A549 (cell line): ENCODE results near the gene AQP2. TPM values are rescaled to one million over a fixed set of nuclear protein-coding genes. Genes with fewer than 3 reads are reported as not detected.

ENCODE experiments used
- ATAC-seq, 2 experiments: fragments of 200-7000 bp in 1 of 2; fragments of >200 bp in 1 of 2; cut with Nextera tagmentation in 1 of 2; cut with Tn5 transposase in 1 of 2; 3 replicates each; pipeline versions ENCODE4 v1.8.0 to v1.9.1; 2018 to 2020; ENCODE audit warnings: mild to moderate bottlenecking in 1 of 2, moderate library complexity in 1 of 2
- CTCF ChIA-PET: fragments of 300-600 bp; sonication (Branson Sonifier 250); formaldehyde crosslinking; extraction: SDS; loops from one replicate; lab custom pipeline; 2021; ENCODE audit warnings: antibody characterized with exemption, inconsistent platforms; lab: Yijun Ruan, JAX
- POLR2A ChIA-PET: fragments of 350-600 bp; formaldehyde crosslinking; extraction: SDS; loops from one replicate; lab custom pipeline; 2021; ENCODE audit warnings: antibody characterized with exemption, inconsistent platforms; lab: Yijun Ruan, JAX
- DNase-seq, 2 experiments: peaks; one replicate each; pipeline versions ENCODE4 v3.0.0 to v3.0.0-alpha.2; 2011 to 2016; ENCODE audit warnings: low read depth in 1 of 2, low spot score in 1 of 2
- FAIRE-seq: peaks from 2 replicates; lab custom pipeline; 2011; peaks lifted over from hg19 to GRCh38; lab: Jason Lieb, UNC
- H3K27ac ChIP-seq, 2 experiments: fragments of >200 bp; sonication (Bioruptor Twin); formaldehyde crosslinking; 3 replicates each; pipeline ENCODE4 v1.5.1; 2016 to 2017
- H3K4me1 ChIP-seq: fragments of >200 bp; sonication (Bioruptor Twin); formaldehyde crosslinking; 3 replicates; pipeline ENCODE4 v1.6.1; 2016
- H3K4me2 ChIP-seq: fragments of >200 bp; sonication (Bioruptor Twin); formaldehyde crosslinking; 3 replicates; pipeline ENCODE4 v1.6.1; 2016
- H3K4me3 ChIP-seq: fragments of >200 bp; sonication (Bioruptor Twin); formaldehyde crosslinking; 3 replicates; pipeline ENCODE4 v1.5.1; 2016
- H3K9me3 ChIP-seq: fragments of >200 bp; sonication (Bioruptor Twin); formaldehyde crosslinking; 3 replicates; pipeline ENCODE4 v1.6.1; 2016
- ATOH8 ChIP-seq: fragments of 250-450 bp; sonication (Bioruptor Pico); IDR thresholded peaks from 2 replicates; pipeline ENCODE4 v1.5.0; 2020; ENCODE audit warnings: low read depth, mild to moderate bottlenecking, moderate library complexity
- BHLHE40 ChIP-seq: IDR thresholded peaks from 2 replicates; pipeline ENCODE4 v1.6.1; 2012; ENCODE audit warnings: low read depth, low read length, inconsistent platforms
- CBX2 ChIP-seq: fragments of 200-600 bp; sonication (generic); IDR thresholded peaks from 2 replicates; pipeline ENCODE4 v1.6.1; 2016; ENCODE audit warnings: low read depth, mild to moderate bottlenecking, borderline replicate concordance
- CEBPB ChIP-seq, 2 experiments: fragments of >200 bp in 1 of 2; sonication (Bioruptor Twin) in 1 of 2; formaldehyde crosslinking in 1 of 2; IDR thresholded peaks; 2 replicates each; pipeline ENCODE4 v1.6.1; 2012 to 2016
- EHF ChIP-seq: fragments of 250-450 bp; sonication (Bioruptor Pico); IDR thresholded peaks from 2 replicates; pipeline ENCODE4 v1.5.0; 2020; ENCODE audit warnings: mild to moderate bottlenecking
- EHMT2 ChIP-seq: fragments of 200-600 bp; sonication (generic); IDR thresholded peaks from 2 replicates; pipeline ENCODE4 v1.6.1; 2016; ENCODE audit warnings: antibody characterized with exemption, low read depth, mild to moderate bottlenecking, moderate library complexity
- EP300 ChIP-seq, 2 experiments: fragments of >200 bp; sonication (Bioruptor Twin); formaldehyde crosslinking; IDR thresholded peaks; 2 replicates in 1 of 2; 3 replicates in 1 of 2; pipeline ENCODE4 v1.6.1; 2016 to 2017
- HDAC2 ChIP-seq: fragments of 200-600 bp; sonication (generic); IDR thresholded peaks from 2 replicates; pipeline ENCODE4 v1.6.1; 2016
- HEYL ChIP-seq: fragments of 250-450 bp; sonication (Bioruptor Pico); IDR thresholded peaks from 2 replicates; pipeline ENCODE4 v1.8.0; 2021; ENCODE audit warnings: mild to moderate bottlenecking, moderate library complexity
- HOXA7 ChIP-seq: fragments of 250-450 bp; sonication (Bioruptor Pico); IDR thresholded peaks from 2 replicates; pipeline ENCODE4 v1.5.0; 2020; ENCODE audit warnings: mild to moderate bottlenecking, moderate library complexity
- JUNB ChIP-seq: fragments of >200 bp; sonication (Bioruptor Twin); formaldehyde crosslinking; IDR thresholded peaks from 2 replicates; pipeline ENCODE4 v1.6.1; 2016
- KDM5A ChIP-seq: fragments of 200-600 bp; sonication (generic); IDR thresholded peaks from 2 replicates; pipeline ENCODE4 v1.6.1; 2016; ENCODE audit warnings: antibody characterized with exemption, mild to moderate bottlenecking
- MAX ChIP-seq: IDR thresholded peaks from 2 replicates; pipeline ENCODE4 v1.6.1; 2012
- MAZ ChIP-seq: fragments of 150-350 bp; IDR thresholded peaks from 2 replicates; pipeline ENCODE4 v1.6.1; 2014; ENCODE audit warnings: antibody characterized with exemption, low read depth, low read length, borderline replicate concordance
- NFE2L2 ChIP-seq: fragments of 150-350 bp; conservative IDR thresholded peaks from 2 replicates; pipeline ENCODE4 v1.6.1; 2014; ENCODE audit warnings: low read length
- PHF8 ChIP-seq: fragments of 200-600 bp; sonication (generic); IDR thresholded peaks from 2 replicates; pipeline ENCODE4 v1.6.1; 2016; ENCODE audit warnings: low read depth, mild to moderate bottlenecking, antibody characterized with exemption, moderate library complexity, borderline replicate concordance
- RAD21 ChIP-seq, 2 experiments: fragments of >200 bp in 1 of 2; sonication (Bioruptor Twin) in 1 of 2; formaldehyde crosslinking in 1 of 2; IDR thresholded peaks in 1 of 2; conservative IDR thresholded peaks in 1 of 2; 2 replicates in 1 of 2; 3 replicates in 1 of 2; pipeline ENCODE4 v1.6.1; 2012 to 2018; ENCODE audit warnings: inconsistent platforms in 1 of 2
- RCOR1 ChIP-seq: fragments of 150-350 bp; IDR thresholded peaks from 2 replicates; pipeline ENCODE4 v1.6.1; 2014; ENCODE audit warnings: antibody characterized with exemption, low read length, low read depth
- REST ChIP-seq: fragments of 200-600 bp; sonication (generic); IDR thresholded peaks from 2 replicates; pipeline ENCODE4 v1.6.1; 2016; ENCODE audit warnings: antibody characterized with exemption, mild to moderate bottlenecking, moderate library complexity
- TFCP2L1 ChIP-seq: fragments of 250-450 bp; sonication (Bioruptor Pico); IDR thresholded peaks from 2 replicates; pipeline ENCODE4 v1.5.0; 2021; ENCODE audit warnings: mild to moderate bottlenecking
- TP53 ChIP-seq: fragments of 250-450 bp; sonication (Bioruptor Pico); IDR thresholded peaks from 2 replicates; pipeline ENCODE4 v1.5.0; 2021; ENCODE audit warnings: mild to moderate bottlenecking, moderate library complexity
- ZNF302 ChIP-seq: fragments of 250-450 bp; sonication (Bioruptor Pico); IDR thresholded peaks from 2 replicates; pipeline ENCODE4 v1.9.0; 2021; ENCODE audit warnings: inconsistent platforms, mild to moderate bottlenecking, moderate library complexity
- WGBS: methylation state at CpG from one replicate; pipeline ENCODE4 v1.1.6; 2017; ENCODE audit errors: missing lambda C conversion rate; 5-methylcytosine and 5-hydroxymethylcytosine counted together
- polyA plus RNA-seq, 4 experiments: library from polyadenylated mRNA; depleted of rRNA in 3 of 4; stranded (reverse); fragments of >200 nt; fragmentation: RNase III in 1 of 4; extraction: RNeasy Plus Mini Kit Qiagen cat#74134 plus additional on column Dnase treatment in 1 of 4; gene quantifications; 2 replicates in 3 of 4; 3 replicates in 1 of 4; pipeline ENCODE4 v1.2.3, GENCODE V29; 2011 to 2017

AQP2 gene
- polyA plus RNA-seq, 2 of the 4 experiments (the other 2 are of a cell fraction), result not detected

GRCh38 chr12:49901026-49901425, 49.5 kb upstream of the AQP2 start:
- H3K9me3 ChIP-seq, result no peaks in the 10 kb centered on the region
- WGBS, result 49% methylated on average over 3 of the region's 4 CpGs
- TF ChIP-seq CEBPB (IDR thresholded peaks at IDR 0.05) (no peak), KDM5A (no peak), NFE2L2 (no peak), MAX (no peak), EP300 (IDR thresholded peaks at IDR 0.05) (no peak), EHF (no peak), EHMT2 (no peak)
- CTCF ChIA-PET, result interaction anchor here (0.6 to 2.3 kb wide), 7 partner anchors 13 to 1320 kb away, joined by 3 to 11 read pairs (median 3); no protein-coding TSS in a partner anchor
- POLR2A ChIA-PET, result no interaction called here
- no peaks in the 10 kb centered on the region for H3K4me1 ChIP-seq
- H3K4me2 ChIP-seq, result no peak overlapping the region
- DNase-seq (no peak), ATAC-seq (no peak), FAIRE-seq (no peak)
- H3K4me3 ChIP-seq, result no peak overlapping the region
- H3K27ac ChIP-seq, result no peak overlapping the region

GRCh38 chr12:49901986-49902385, 48.6 kb upstream of the AQP2 start:
- ChIA-PET POLR2A (no interaction called here), CTCF (interaction anchor here (0.6 to 2.3 kb wide), 5 partner anchors 12 to 1319 kb away, joined by 3 to 11 read pairs (median 3); no protein-coding TSS in a partner anchor)
- no peak overlapping the region for H3K27ac ChIP-seq
- no peak for DNase-seq
- TF ChIP-seq HEYL (CRISPR knock-in tag) (no peak), TP53 (CRISPR knock-in tag) (no peak), HDAC2 (no peak), CBX2 (no peak), JUNB (no peak), PHF8 (no peak), BHLHE40 (no peak), ATOH8 (no peak), HOXA7 (CRISPR knock-in tag) (no peak), EHMT2 (no peak), TFCP2L1 (CRISPR knock-in tag) (no peak), NFE2L2 (no peak), KDM5A (no peak), RAD21 (conservative IDR thresholded peaks at IDR 0.05 in 1 of 2, IDR thresholded peaks at IDR 0.05 in 1 of 2) (no peak), MAZ (no peak), REST (no peak), ZNF302 (CRISPR knock-in tag) (no peak), RCOR1 (no peak)
- no peaks in the 10 kb centered on the region for H3K4me1 ChIP-seq
- H3K4me3 ChIP-seq, result no peak overlapping the region
- ATAC-seq, result no peak
- no peak overlapping the region for H3K4me2 ChIP-seq
- WGBS, result 66% methylated on average over 5 of the region's 5 CpGs
- H3K9me3 ChIP-seq, result no peaks in the 10 kb centered on the region
- FAIRE-seq, result no peak
